SK-N-SH (cell line): ENCODE measurements around the gene RAB15. TPM values are rescaled to one million over a fixed set of nuclear protein-coding genes. Genes with fewer than 3 reads are reported as not detected.
A peak's percentile ranks its signal among the peaks of the same experiment; 100 is the strongest.

Experiments used
- CTCF ChIA-PET: fragments of 300-600, 350-600 bp; formaldehyde crosslinking; extraction: SDS; loops from one replicate; lab custom pipeline; 2021; lab: Yijun Ruan, JAX
- POLR2A ChIA-PET: fragments of 350-600 bp; sonication (Branson Sonifier 250); formaldehyde crosslinking; extraction: SDS; loops from one replicate; lab custom pipeline; 2020; ENCODE audit warnings: antibody characterized with exemption, inconsistent platforms; lab: Yijun Ruan, JAX
- DNase-seq: peaks from one replicate; pipeline ENCODE4 v3.0.0; 2012
- H2AFZ ChIP-seq: fragments of 200-600 bp; sonication (generic); 2 replicates; pipeline ENCODE4 v1.8.1; 2016; ENCODE audit warnings: antibody characterized with exemption, mild to moderate bottlenecking, low read depth
- H3F3A ChIP-seq: fragments of 200-600 bp; sonication (generic); replicated peaks from 2 replicates; pipeline ENCODE3; 2016; ENCODE audit warnings: antibody characterized with exemption, mild to moderate bottlenecking; ENCODE audit not compliant: insufficient read depth
- H3K27ac ChIP-seq, 2 experiments: fragments of 200-500 bp in 1 of 2; fragments of 200-600 bp in 1 of 2; sonication (Bioruptor generic) in 1 of 2; sonication (generic), shearing (Covaris generic) in 1 of 2; 2 replicates each; pipeline versions ENCODE4 v1.5.1 to v1.6.1; 2014 to 2016; ENCODE audit warnings: low read depth in 2 of 2, inconsistent platforms in 1 of 2, low read length in 1 of 2, mild to moderate bottlenecking in 1 of 2, mixed read lengths in 1 of 2
- H3K27me3 ChIP-seq: fragments of 200-600 bp; sonication (generic), shearing (Covaris generic); 2 replicates; pipeline ENCODE4 v1.6.1; 2016; ENCODE audit warnings: mixed run types; ENCODE audit not compliant: insufficient read depth
- H3K36me3 ChIP-seq, 2 experiments: fragments of 200-500 bp in 1 of 2; fragments of 200-600 bp in 1 of 2; sonication (Bioruptor generic) in 1 of 2; sonication (generic) in 1 of 2; replicated peaks in 1 of 2; 2 replicates each; pipeline versions ENCODE3 to v1.5.1; 2014 to 2016; ENCODE audit warnings: low read length in 1 of 2, mild to moderate bottlenecking in 1 of 2; ENCODE audit not compliant: insufficient read depth in 2 of 2, control insufficient read depth in 1 of 2
- H3K4me1 ChIP-seq, 2 experiments: fragments of 200-500 bp in 1 of 2; fragments of 200-600 bp in 1 of 2; sonication (Bioruptor generic) in 1 of 2; sonication (generic), shearing (Covaris generic) in 1 of 2; 2 replicates each; pipeline versions ENCODE4 v1.5.1 to v1.6.1; 2014 to 2016; ENCODE audit warnings: low read depth in 1 of 2, low read length in 1 of 2, mixed run types in 1 of 2; ENCODE audit not compliant: insufficient read depth in 2 of 2, control insufficient read depth in 1 of 2
- H3K4me2 ChIP-seq: fragments of 200-600 bp; sonication (generic), shearing (Covaris generic); 2 replicates; pipeline ENCODE4 v1.6.1; 2017; ENCODE audit warnings: mixed run types
- H3K4me3 ChIP-seq, 2 experiments: fragments of 200-500 bp in 1 of 2; fragments of 200-600 bp in 1 of 2; sonication (Bioruptor generic) in 1 of 2; sonication (generic), shearing (Covaris generic) in 1 of 2; 2 replicates each; pipeline versions ENCODE4 v1.5.1 to v1.8.1; 2014 to 2016; ENCODE audit warnings: low read depth in 2 of 2, inconsistent platforms in 1 of 2, low read length in 1 of 2, mild to moderate bottlenecking in 1 of 2, mixed read lengths in 1 of 2, moderate library complexity in 1 of 2
- H3K79me2 ChIP-seq: fragments of 200-600 bp; sonication (generic); 2 replicates; pipeline ENCODE4 v1.8.1; 2017; ENCODE audit warnings: mild to moderate bottlenecking; ENCODE audit not compliant: insufficient read depth
- H3K9ac ChIP-seq: fragments of 200-600 bp; sonication (generic); 2 replicates; pipeline ENCODE4 v1.6.1; 2017; ENCODE audit warnings: mixed run types
- H3K9me2 ChIP-seq: fragments of 200-600 bp; sonication (generic); 2 replicates; pipeline ENCODE4 v1.6.1; 2017; ENCODE audit warnings: mixed run types
- H3K9me3 ChIP-seq: fragments of 200-600 bp; sonication (generic); 2 replicates; pipeline ENCODE4 v1.6.1; 2017; ENCODE audit warnings: mixed run types, mild to moderate bottlenecking, moderate library complexity
- H4K20me1 ChIP-seq: fragments of 200-600 bp; sonication (generic); 2 replicates; pipeline ENCODE4 v1.6.1; 2017; ENCODE audit warnings: mild to moderate bottlenecking, mixed run types; ENCODE audit not compliant: insufficient read depth
- CHD2 ChIP-seq: fragments of 150-350 bp; IDR thresholded peaks from 2 replicates; pipeline ENCODE4 v1.6.1; 2018; ENCODE audit warnings: low read length; ENCODE audit not compliant: partially characterized antibody
- FOXM1 ChIP-seq: IDR thresholded peaks from 2 replicates; pipeline ENCODE4 v1.4.0; 2012; ENCODE audit warnings: low read depth, mild to moderate bottlenecking
- IRF3 ChIP-seq: fragments of 150-350 bp; IDR thresholded peaks from 2 replicates; pipeline ENCODE4 v1.6.1; 2016; ENCODE audit warnings: mild to moderate bottlenecking, low read depth, low read length
- MXI1 ChIP-seq: IDR thresholded peaks from 2 replicates; pipeline ENCODE4 v1.6.1; 2012; ENCODE audit warnings: mild to moderate bottlenecking, low read depth, low read length, improper control_type of control experiment
- NRF1 ChIP-seq: IDR thresholded peaks from 2 replicates; pipeline ENCODE4 v1.6.1; 2012; ENCODE audit warnings: low read depth, mild to moderate bottlenecking, low read length
- POLR2AphosphoS5 ChIP-seq: IDR thresholded peaks from 2 replicates; pipeline ENCODE4 v1.6.1; 2012; ENCODE audit warnings: low read depth, low read length
- RCOR1 ChIP-seq: fragments of 150-350 bp; IDR thresholded peaks from 2 replicates; pipeline ENCODE4 v1.6.1; 2017; ENCODE audit warnings: antibody characterized with exemption, low read length
- RFX5 ChIP-seq: IDR thresholded peaks from 2 replicates; pipeline ENCODE4 v1.6.1; 2012; ENCODE audit warnings: mild to moderate bottlenecking, improper control_type of control experiment, low read length
- WGBS: methylation state at CpG from one replicate; pipeline ENCODE4 v1.1.6; 2017; ENCODE audit warnings: low lambda C conversion rate; 5-methylcytosine and 5-hydroxymethylcytosine counted together
- polyA plus RNA-seq, 3 experiments: library from polyadenylated mRNA; depleted of rRNA; stranded (reverse); fragments of >200 nt; gene quantifications; 2 replicates each; pipeline ENCODE4 v1.2.3, GENCODE V29; 2012
- TF ChIP-seq, protein P1 (sequence below): IDR thresholded peaks from 2 replicates; pipeline ENCODE4 v1.4.0; 2012; ENCODE audit warnings: low read depth, borderline replicate concordance

Gene RAB15
- polyA plus RNA-seq, 1 of the 3 experiments (the other 2 are of a cell fraction): 14.2 TPM

DNA sequence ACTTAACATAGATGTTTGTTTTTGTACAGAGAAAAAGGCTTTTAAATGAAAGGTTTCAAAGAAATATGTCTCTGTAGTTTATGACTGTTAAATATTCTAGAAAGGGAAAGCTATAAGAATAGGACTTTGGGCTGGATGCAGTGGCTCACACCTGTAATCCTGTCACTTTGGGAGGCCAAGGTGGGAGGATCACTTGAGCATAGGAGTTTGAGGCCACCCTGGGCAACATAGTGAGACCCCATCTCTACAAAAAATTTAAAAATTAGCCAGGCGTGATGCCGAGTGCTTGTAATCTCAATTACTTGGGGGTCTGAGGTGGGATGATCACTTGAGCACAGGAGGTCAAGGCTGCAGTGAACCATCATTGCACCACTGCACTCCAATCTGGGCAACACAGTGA, 41.0 kb downstream of the RAB15 start:
- H3K27me3 ChIP-seq: no peaks in the 10 kb centered on the region
- no peak overlapping the region for H2AFZ ChIP-seq
- no peak overlapping the region for H3K4me2 ChIP-seq
- DNase-seq: no peak
- ChIA-PET CTCF (no interaction called here), POLR2A (no interaction called here)
- H3K9me2 ChIP-seq: no peaks in the 10 kb centered on the region
- TF ChIP-seq FOXM1 (no peak), RCOR1 (no peak), NRF1 (no peak), MXI1 (no peak), POLR2AphosphoS5 (no peak), RFX5 (no peak)
- H3F3A ChIP-seq: peaks cover 7% of the 10 kb centered on the region
- H3K36me3 ChIP-seq: peaks cover 67 to 68% of the 10 kb centered on the region in 2 experiments
- whole genome bisulfite sequencing: 100% methylated on average over 2 of the region's 2 CpGs
- no peaks in the 10 kb centered on the region for H3K9me3 ChIP-seq
- peaks cover 13% of the 10 kb centered on the region for H3K79me2 ChIP-seq
- H4K20me1 ChIP-seq: no peaks in the 10 kb centered on the region
- no peak overlapping the region for H3K4me3 ChIP-seq
- no peak overlapping the region for H3K9ac ChIP-seq
- H3K4me1 ChIP-seq: peaks cover 0 to 5% of the 10 kb centered on the region in 2 experiments; a peak in 3 of 4 replicates
- peak overlapping the region in 1 of 2 experiments; percentile 23; a peak in 1 of 4 replicates for H3K27ac ChIP-seq

DNA sequence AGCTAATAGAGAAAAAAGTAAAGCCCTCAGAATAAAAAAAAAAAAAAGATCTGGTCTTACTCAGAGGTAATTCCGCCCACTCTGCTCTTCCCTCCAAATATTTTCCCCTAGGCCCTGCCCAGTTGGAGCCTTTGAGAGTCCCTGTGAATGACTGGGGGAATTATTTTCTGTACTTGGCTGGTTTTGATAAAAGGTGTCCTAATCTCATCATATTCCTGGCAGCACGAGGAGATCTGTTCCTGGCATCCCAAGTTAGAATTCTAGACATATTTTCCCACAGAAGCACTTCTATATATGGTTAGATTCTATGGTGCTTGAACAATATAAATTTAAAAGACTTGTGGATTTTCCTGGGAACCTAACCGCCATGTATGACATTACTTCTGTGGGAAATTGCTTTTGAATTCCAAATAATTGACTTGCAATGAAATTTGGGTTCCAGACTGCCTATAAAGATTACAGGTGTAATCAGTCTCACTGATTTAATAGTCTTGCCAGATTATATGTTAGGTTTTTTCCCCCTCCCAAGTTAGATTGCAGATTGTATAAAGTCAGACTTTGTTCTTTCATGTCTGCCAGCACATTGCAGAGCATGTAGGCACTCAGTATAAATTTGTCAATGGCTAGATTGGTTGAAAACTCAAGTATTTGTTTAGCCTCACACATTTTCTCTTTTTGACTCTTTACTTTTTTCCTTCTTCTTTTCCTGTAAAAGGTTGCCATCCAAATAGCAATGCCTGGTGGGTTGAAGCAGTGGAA, 41.9 kb downstream of the RAB15 start:
- Histone ChIP-seq H3K4me3 (no peak overlapping the region), H2AFZ (no peak overlapping the region), H3K9me3 (no peaks in the 10 kb centered on the region), H3K4me1 (peaks cover 0 to 5% of the 10 kb centered on the region in 2 experiments; a peak in 3 of 4 replicates), H3K79me2 (peaks cover 13% of the 10 kb centered on the region), H3K9me2 (no peaks in the 10 kb centered on the region), H3K36me3 (peaks cover 72 to 76% of the 10 kb centered on the region in 2 experiments), H3K9ac (no peak overlapping the region), H3K4me2 (no peak overlapping the region), H3K27me3 (no peaks in the 10 kb centered on the region), H4K20me1 (no peaks in the 10 kb centered on the region), H3K27ac (peak overlapping the region; percentile 23 to 67; a peak in 3 of 4 replicates), H3F3A (peaks cover 5% of the 10 kb centered on the region)
- no peak for DNase-seq
- ChIA-PET CTCF (no interaction called here), POLR2A (no interaction called here)
- 59% methylated on average over 3 of the region's 3 CpGs for WGBS
- TF ChIP-seq RCOR1: no peak
- TF ChIP-seq CHD2: no peak
- no peak for TF ChIP-seq IRF3
- TF ChIP-seq, protein P1, sequence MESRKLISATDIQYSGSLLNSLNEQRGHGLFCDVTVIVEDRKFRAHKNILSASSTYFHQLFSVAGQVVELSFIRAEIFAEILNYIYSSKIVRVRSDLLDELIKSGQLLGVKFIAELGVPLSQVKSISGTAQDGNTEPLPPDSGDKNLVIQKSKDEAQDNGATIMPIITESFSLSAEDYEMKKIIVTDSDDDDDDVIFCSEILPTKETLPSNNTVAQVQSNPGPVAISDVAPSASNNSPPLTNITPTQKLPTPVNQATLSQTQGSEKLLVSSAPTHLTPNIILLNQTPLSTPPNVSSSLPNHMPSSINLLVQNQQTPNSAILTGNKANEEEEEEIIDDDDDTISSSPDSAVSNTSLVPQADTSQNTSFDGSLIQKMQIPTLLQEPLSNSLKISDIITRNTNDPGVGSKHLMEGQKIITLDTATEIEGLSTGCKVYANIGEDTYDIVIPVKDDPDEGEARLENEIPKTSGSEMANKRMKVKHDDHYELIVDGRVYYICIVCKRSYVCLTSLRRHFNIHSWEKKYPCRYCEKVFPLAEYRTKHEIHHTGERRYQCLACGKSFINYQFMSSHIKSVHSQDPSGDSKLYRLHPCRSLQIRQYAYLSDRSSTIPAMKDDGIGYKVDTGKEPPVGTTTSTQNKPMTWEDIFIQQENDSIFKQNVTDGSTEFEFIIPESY: no peak
